Measurements from ENCODE around the gene C1orf94.
"Not testable (repeated sequence)": the region's sequence is repeated elsewhere in the genome, so short reads cannot be mapped to it uniquely, and the experiment has no call there.

C1orf94 gene

GRCh38 chr1:34165422-34165921 is 11.2 kb upstream of the C1orf94 start:
- DNase-seq, result no peak

GRCh38 chr1:34166191-34166624 is 10.5 kb upstream of the C1orf94 start:
- no peak for DNase-seq

- no peak for DNase-seq
Observed at GRCh38 chr1:34166625-34167361, 9.9 kb upstream of the C1orf94 start.

GRCh38 chr1:34167389-34167788 is 9.3 kb upstream of the C1orf94 start:
- DNase-seq, result no peak

GRCh38 chr1:34175744-34176143 is 963 bp upstream of the C1orf94 start:
- no peak for DNase-seq

DNA sequence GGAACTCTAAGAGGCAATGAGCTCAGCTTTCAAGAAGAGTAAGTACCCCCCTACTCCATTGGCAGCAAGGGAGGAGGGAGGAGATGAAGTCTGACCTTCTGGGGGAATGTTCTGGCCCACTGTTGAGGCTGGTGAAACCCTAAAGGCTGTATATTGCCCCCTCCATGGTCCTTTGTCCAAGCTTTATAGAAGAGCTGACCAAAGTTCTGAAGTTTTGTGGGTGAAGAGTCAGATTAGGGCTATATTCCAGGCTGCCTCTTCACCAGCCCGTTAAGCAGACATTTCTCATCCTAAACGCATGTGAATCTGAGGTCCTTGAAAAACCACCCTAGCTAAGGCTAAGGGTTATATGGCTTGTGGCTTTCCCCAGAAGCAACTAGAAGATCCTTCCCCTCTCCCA is 1.4 kb downstream of the C1orf94 start:
- no peak for DNase-seq

- not testable (repeated sequence) for DNase-seq
Observed at GRCh38 chr1:34183381-34183780, 6.7 kb downstream of the C1orf94 start.

DNA sequence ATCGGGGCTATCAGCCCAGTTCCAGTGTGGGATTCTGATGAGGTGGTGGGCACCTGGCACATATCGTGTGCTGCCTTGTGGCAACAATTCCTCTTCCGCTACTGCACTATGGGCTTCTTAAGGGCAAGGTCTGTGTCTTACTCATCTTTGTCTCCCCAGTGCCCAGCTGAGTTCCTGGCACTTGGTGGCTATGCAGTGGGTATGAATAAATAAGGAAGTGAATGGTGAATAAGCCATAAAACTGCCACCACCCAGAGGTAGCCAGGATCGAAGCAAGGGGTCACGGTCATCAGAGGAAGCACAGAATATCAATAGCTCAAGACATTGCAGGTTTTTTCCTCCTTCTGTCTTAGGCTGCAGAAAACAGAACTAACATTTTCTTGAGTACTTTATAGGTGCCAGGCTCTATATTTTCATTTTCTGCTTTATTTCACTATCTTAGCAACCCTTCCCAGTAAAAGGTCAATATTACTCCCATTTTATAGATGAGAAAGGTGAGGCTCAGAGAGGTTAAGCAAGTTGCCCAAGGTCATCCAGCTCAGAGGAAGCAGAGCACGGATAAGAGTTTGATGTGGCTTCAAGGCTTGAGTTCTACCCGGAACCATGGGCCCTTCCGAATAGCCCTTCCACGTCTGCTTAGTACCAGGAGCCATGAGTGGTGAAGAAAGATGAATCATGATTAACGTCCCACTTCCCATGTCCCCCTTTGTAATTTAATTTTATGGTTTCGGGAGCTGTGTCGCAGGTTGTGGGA is 10.2 kb downstream of the C1orf94 start:
- DNase-seq, result no peak

GRCh38 chr1:34188418-34188817 is 11.7 kb downstream of the C1orf94 start:
- DNase-seq, result no peak

GRCh38 chr1:34188985-34189384 is 12.3 kb downstream of the C1orf94 start:
- no peak for DNase-seq

- no peak for DNase-seq
Observed at GRCh38 chr1:34190692-34191091, 14.0 kb downstream of the C1orf94 start.

GRCh38 chr1:34192621-34193020 is 15.9 kb downstream of the C1orf94 start:
- DNase-seq, result no peak

GRCh38 chr1:34199927-34200326 is 23.2 kb downstream of the C1orf94 start:
- DNase-seq, result no peak

GRCh38 chr1:34212673-34213072 is 36.0 kb downstream of the C1orf94 start:
- DNase-seq, result no peak

DNA sequence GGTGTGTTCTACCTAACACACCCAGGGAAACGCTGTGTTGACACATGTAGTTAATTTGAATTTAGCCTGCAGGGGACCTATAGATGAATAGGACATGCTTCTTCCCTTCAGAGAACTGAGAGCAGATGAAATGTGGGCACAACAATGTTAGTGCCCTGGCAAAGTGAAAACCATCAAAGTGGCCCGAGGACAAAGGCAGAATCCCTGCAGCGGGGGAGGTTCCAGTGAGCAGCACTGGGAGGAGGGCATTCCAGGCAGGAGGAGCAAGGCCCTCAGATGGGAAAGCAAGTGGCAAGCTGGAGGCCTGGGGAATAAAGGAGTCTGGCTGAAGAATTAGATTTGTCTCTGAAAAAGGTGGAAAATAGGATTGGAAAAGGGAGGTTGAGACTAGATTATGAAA is 37.2 kb downstream of the C1orf94 start:
- DNase-seq, result no peak

GRCh38 chr1:34231441-34231840 is 54.7 kb downstream of the C1orf94 start:
- no peak for DNase-seq

GRCh38 chr1:34235594-34235993 is 58.9 kb downstream of the C1orf94 start:
- no peak for DNase-seq

- no peak for DNase-seq
Observed at GRCh38 chr1:34236089-34236488, 59.4 kb downstream of the C1orf94 start.

DNA sequence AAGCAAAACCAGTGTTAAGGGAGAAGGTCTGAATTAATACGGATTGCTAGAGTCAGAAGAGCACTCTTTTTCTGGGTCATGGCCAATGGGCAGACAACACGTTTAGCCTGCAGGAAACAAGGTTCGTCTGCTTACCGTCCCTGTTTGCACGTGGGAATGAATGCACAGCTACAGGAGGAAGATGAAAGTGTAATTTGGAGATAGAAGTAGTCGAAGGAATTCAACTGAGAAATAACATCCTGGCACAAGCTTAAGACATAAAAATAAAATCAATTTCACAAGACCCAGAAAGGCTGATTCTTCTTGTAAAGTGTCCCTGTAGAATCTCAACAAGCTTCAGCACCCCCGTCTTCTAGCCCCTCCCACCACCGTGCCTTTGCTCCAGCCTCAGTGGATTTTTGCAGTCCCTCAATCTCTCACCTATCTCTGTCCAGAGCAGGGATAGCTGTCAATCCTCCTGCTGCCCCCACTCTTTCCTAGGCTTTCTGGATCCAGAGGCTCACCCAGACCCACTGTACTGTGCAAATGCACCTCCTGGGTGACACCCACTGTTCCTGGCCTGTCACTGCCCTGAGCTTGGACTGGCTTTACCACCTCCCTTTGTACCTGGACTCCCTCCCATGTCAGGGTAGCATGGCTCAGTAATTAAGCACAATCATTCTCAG is 60.6 kb downstream of the C1orf94 start:
- no peak for DNase-seq

DNA sequence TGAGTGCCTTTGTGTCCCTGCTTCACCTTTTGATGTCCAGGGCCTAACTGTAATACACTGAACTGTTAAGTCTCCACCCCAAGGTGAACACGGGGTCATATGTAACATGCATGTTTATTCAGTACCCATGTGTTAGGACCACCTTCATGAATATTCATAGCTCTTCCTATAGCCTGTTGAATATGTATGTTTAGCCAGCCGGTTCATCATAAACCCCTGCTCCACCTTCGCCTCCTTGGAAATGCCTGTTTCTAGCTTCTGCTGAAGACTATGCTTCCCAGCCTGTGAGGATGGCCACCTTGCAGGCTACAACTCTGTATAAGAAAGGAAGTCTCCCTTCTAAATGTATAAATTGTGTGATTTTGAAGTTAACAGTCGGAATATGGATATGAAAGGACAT is 69.3 kb downstream of the C1orf94 start:
- no peak for DNase-seq

- no peak for DNase-seq
Observed at GRCh38 chr1:34250342-34250741, 73.6 kb downstream of the C1orf94 start.

GRCh38 chr1:34262023-34262853 is 85.5 kb downstream of the C1orf94 start:
- DNase-seq, result no peak

GRCh38 chr1:34262921-34263320 is 86.2 kb downstream of the C1orf94 start:
- no peak for DNase-seq
